ENCODE results near the gene FAM151B.
"Not testable (repeated sequence)": the region's sequence is repeated elsewhere in the genome, so short reads cannot be mapped to it uniquely, and the experiment has no call there.

FAM151B gene

DNA sequence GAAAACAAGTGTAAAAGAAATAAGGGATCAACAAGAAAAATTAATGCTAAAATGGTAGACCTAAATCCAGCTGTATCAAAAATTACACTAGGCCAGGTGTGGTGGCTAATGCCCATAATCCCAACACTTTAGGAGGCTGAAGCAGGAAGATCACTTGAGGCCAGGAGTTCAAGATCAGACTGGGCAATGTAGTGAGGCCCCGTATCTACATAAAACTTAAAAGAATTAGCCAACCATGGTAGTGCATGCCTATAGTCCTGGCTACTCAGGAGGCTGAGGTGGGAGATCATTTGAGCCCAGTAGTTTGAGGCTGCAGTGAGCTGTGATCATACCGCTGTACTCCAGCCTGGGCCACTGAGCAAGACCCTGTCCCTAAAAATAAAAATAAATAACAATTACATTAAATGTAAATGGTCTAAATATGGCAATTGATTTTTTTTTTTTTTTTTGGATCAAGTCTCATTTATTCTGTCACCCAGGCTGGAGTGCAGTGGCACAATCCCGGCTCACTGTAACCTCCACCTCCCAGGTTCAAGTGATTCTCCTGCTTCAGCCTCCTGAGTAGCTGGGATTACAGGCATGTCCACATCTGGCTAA lies 4.2 kb upstream of the FAM151B start:
- DNase-seq (ENCODE audit: low spot score) = no peak
- TF ChIP-seq, protein P1, sequence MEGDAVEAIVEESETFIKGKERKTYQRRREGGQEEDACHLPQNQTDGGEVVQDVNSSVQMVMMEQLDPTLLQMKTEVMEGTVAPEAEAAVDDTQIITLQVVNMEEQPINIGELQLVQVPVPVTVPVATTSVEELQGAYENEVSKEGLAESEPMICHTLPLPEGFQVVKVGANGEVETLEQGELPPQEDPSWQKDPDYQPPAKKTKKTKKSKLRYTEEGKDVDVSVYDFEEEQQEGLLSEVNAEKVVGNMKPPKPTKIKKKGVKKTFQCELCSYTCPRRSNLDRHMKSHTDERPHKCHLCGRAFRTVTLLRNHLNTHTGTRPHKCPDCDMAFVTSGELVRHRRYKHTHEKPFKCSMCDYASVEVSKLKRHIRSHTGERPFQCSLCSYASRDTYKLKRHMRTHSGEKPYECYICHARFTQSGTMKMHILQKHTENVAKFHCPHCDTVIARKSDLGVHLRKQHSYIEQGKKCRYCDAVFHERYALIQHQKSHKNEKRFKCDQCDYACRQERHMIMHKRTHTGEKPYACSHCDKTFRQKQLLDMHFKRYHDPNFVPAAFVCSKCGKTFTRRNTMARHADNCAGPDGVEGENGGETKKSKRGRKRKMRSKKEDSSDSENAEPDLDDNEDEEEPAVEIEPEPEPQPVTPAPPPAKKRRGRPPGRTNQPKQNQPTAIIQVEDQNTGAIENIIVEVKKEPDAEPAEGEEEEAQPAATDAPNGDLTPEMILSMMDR (IDR thresholded peaks at IDR 0.05; ENCODE audit: extremely low read depth, missing control alignments) = no peak

DNA sequence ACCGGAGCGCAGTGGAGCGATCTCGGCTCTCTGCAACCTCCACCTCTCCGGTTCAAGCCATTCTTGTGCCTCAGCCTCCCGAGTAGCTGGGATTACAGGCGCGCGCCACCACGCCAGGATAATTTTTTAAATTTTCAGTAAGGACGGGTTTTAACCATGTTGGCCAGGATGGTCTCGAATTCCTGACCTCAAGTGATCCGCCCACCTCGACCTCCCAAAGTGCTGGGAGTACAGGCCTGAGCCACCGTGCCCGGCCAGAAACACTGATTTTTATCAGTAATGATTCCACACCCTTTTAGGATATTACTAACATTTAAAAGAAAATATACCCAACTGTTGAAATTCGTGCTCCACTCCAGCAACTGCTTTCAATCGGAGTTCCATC lies 464 bp upstream of the FAM151B start:
- TF ChIP-seq, protein P1 (IDR thresholded peaks at IDR 0.05; ENCODE audit: extremely low read depth, missing control alignments) = no peak
- DNase-seq (ENCODE audit: low spot score) = no peak

DNA sequence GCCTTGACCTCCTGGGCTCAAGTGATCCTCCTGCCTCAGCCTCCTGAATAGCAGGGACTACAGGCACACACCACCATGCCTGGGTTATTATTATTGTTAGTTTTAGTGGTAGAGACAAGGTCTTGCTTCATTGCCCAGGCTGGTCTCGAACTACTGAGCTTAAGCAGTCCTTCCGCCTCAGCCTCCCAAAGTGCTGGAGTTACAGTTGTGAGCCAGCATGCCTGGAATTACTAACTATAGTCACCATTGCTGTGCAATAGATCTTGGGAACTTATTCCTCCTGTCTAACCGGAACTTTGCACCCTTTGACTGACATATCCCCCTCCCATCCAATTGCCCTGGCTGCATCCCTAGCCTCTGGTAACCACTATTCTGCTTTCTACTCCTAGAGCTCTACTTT lies 3.4 kb downstream of the FAM151B start:
- TF ChIP-seq, protein P1 (IDR thresholded peaks at IDR 0.05; ENCODE audit: extremely low read depth, missing control alignments) = no peak

DNA sequence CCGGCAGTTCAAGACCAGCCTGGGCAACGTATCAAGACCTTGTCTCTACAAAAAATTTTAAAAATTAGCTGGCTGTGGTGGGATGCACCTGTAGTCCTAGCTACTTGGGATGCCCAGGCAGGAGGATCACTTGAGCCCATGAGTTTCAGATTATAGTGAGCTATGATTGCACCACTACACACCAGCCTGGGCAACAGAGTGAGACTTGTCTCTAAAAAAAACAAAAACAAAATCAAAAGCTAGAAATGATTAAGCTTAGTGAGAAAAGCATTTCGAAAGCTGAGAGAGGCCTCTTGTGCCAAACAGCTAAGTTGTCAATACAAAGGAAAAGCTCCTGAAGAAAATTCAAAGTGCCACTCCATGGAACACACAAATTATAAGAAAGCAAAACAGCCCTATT lies 4.8 kb downstream of the FAM151B start:
- TF ChIP-seq, protein P1 (IDR thresholded peaks at IDR 0.05; ENCODE audit: extremely low read depth, missing control alignments) = no peak
- DNase-seq (ENCODE audit: low spot score) = no peak

More for the DNA sequence above, 3.4 kb downstream of the FAM151B start:
- no peak for DNase-seq (ENCODE audit: low spot score)

DNA sequence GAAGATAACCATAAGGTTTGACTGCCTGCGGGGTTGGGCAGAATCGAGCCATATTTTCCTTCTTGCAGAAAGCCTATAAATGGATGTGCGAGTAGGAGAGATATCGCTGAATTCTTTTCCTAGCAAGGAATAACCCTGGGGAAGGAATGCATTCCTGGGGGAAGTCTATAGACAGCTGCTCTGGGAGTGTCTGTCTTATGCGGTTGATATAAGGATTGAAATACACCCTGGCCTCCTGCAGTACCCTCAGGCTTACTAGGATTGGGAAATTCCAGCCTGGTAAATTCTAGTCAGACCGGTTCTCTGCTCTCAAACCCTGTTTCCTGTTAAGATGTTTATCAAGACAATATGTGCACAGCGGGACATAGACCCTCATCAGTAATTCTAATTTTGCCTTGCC lies 5.5 kb downstream of the FAM151B start:
- not testable (repeated sequence) for DNase-seq (ENCODE audit: low spot score)

DNA sequence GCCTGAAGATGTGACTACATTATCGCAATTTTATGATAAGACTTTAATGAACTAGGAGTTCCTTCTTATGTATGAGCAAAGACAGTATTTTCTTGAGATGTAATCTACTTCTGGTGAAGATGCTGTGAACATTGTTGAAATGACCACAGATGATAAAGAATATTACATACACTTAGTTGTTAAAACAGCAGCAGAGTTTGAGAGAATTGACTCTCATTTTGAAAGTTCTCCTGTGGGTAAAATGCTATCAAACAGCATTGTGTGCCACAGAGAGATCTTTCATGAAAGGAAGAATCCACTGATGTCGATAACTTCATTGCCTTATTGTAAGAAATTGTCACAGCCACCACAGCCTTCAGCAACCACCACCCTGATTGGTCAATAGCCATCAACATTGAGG lies 8.0 kb downstream of the FAM151B start:
- DNase-seq (ENCODE audit: low spot score) = no peak

DNA sequence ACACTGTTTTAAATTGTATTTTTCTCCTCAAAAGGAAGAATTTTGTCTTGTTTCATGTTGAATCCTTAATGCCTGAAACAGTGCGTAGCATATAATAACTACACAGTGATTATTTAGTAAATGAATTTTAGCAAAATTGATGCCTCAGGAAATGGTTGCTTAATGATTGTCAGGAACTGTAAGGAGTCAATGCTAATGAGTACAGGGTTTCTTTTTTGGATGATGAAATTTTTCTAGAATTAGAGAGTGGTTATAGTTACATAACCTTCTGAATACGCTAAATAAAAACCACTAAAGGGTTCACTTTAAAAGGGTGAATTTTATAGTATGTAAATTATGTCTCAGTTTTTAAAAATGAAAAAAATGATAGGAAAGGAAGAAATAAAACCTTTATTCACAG lies 14.9 kb downstream of the FAM151B start:
- no peak for DNase-seq (ENCODE audit: low spot score)
- TF ChIP-seq, protein P1 (IDR thresholded peaks at IDR 0.05; ENCODE audit: extremely low read depth, missing control alignments) = no peak

More for the DNA sequence above, 8.0 kb downstream of the FAM151B start:
- TF ChIP-seq, protein P1 (IDR thresholded peaks at IDR 0.05; ENCODE audit: extremely low read depth, missing control alignments) = no peak

DNA sequence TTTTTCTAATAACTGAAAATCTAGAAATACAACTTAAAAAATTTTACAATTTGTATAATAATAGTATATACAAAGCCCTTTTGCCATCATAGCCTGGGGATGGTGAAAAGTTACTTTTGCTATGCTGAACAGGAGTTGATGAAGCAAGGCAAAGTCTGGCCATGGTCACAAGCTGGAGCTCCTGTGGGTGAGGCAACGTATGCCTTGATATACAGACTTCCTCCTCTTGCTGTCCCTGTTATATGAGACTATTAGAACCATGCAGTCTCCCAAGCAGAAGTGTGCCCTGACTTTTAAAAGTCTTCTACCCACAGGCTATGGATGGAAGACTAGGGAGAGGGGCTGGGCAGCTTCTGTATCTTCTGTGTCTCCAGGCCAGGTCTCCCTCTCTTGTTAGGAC lies 15.7 kb downstream of the FAM151B start:
- TF ChIP-seq, protein P1 (IDR thresholded peaks at IDR 0.05; ENCODE audit: extremely low read depth, missing control alignments) = no peak
- DNase-seq (ENCODE audit: low spot score) = no peak
